ENCODE measurements around the gene HOOK1.
"Not testable (repeated sequence)": the region's sequence is repeated elsewhere in the genome, so short reads cannot be mapped to it uniquely, and the experiment has no call there.

DNA sequence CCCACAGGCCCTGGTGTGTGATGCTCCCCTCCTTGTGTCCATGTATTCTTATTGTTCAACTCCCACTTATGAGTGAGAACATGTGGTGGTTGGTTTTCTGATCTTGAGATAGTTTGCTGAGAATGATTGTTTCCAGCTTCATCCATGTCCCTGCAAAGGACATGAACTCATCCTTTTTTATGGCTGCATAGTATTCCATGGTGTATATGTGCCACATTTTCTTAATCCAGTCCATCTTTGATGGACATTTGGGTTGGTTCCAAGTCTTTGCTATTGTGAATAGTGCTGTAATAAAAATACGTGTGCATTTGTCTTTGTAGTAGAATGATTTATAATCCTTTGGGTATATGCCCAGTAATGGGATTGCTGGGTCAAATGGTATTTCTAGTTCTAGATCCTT lies 23.1 kb downstream of the HOOK1 start:
- TF ChIP-seq, protein P1, sequence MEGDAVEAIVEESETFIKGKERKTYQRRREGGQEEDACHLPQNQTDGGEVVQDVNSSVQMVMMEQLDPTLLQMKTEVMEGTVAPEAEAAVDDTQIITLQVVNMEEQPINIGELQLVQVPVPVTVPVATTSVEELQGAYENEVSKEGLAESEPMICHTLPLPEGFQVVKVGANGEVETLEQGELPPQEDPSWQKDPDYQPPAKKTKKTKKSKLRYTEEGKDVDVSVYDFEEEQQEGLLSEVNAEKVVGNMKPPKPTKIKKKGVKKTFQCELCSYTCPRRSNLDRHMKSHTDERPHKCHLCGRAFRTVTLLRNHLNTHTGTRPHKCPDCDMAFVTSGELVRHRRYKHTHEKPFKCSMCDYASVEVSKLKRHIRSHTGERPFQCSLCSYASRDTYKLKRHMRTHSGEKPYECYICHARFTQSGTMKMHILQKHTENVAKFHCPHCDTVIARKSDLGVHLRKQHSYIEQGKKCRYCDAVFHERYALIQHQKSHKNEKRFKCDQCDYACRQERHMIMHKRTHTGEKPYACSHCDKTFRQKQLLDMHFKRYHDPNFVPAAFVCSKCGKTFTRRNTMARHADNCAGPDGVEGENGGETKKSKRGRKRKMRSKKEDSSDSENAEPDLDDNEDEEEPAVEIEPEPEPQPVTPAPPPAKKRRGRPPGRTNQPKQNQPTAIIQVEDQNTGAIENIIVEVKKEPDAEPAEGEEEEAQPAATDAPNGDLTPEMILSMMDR (IDR thresholded peaks at IDR 0.05; ENCODE audit: low read depth, low read length), result not testable (repeated sequence)
- TF ChIP-seq POLR2A (IDR thresholded peaks at IDR 0.05; ENCODE audit: extremely low read depth, insufficient read length), result not testable (repeated sequence)
- TF ChIP-seq, protein P2, sequence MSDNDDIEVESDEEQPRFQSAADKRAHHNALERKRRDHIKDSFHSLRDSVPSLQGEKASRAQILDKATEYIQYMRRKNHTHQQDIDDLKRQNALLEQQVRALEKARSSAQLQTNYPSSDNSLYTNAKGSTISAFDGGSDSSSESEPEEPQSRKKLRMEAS (IDR thresholded peaks at IDR 0.05; ENCODE audit: low read depth, low read length), result not testable (repeated sequence)
